ENCODE measurements around the gene ACTMAP.

DNA sequence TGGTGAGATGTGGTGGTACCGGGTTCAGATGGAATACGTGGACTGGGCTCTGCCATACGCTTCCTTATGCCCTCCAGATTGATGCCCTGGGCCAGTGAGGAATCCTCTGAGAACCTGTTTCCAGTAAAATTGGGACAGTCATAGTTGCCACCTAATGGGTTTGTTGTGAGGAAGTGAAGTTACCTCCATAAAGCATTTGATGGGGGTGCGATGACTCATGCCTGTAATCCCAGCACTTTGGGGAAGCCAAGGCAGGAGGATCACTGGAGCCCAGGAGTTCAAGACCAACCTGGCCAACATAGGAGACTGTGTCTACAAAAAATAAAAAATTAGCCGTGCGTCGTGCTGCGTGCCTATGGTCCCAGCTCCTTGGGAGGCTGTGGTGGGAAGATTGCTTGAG lies 5.5 kb upstream of the ACTMAP start:
- TF ChIP-seq, protein P1, sequence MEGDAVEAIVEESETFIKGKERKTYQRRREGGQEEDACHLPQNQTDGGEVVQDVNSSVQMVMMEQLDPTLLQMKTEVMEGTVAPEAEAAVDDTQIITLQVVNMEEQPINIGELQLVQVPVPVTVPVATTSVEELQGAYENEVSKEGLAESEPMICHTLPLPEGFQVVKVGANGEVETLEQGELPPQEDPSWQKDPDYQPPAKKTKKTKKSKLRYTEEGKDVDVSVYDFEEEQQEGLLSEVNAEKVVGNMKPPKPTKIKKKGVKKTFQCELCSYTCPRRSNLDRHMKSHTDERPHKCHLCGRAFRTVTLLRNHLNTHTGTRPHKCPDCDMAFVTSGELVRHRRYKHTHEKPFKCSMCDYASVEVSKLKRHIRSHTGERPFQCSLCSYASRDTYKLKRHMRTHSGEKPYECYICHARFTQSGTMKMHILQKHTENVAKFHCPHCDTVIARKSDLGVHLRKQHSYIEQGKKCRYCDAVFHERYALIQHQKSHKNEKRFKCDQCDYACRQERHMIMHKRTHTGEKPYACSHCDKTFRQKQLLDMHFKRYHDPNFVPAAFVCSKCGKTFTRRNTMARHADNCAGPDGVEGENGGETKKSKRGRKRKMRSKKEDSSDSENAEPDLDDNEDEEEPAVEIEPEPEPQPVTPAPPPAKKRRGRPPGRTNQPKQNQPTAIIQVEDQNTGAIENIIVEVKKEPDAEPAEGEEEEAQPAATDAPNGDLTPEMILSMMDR (IDR thresholded peaks at IDR 0.05; ENCODE audit: low read length), result no peak
- TF ChIP-seq EZH2 (IDR thresholded peaks at IDR 0.05; ENCODE audit: borderline replicate concordance, low read length), result no peak
